HepG2 (cell line): ENCODE measurements around the gene LRRC55. TPM values are rescaled to one million over a fixed set of nuclear protein-coding genes. Genes with fewer than 3 reads are reported as not detected.

Source experiments
- ATAC-seq: fragments of 200-7000 bp; cut with Tn5 transposase; 3 replicates; pipeline ENCODE4 v1.9.1; 2020; ENCODE audit warnings: mild to moderate bottlenecking, moderate library complexity
- BruUV-seq: library from RNA; stranded (reverse); fragments of 400-500 nt; replicated peaks from 2 replicates; lab custom pipeline; 2021; lab: Mats Ljungman, UMichigan
- CTCF ChIA-PET: fragments of 300-600 bp; formaldehyde crosslinking; extraction: SDS; loops from one replicate; lab custom pipeline; 2021; ENCODE audit warnings: low total read pairs, inconsistent platforms, low intra/inter-chr PET ratio; lab: Yijun Ruan, JAX
- POLR2A ChIA-PET: fragments of 350-600 bp; sonication (Branson Sonifier 250); formaldehyde crosslinking; loops from one replicate; lab custom pipeline; 2020; ENCODE audit warnings: antibody characterized with exemption, inconsistent platforms; lab: Yijun Ruan, JAX
- DNase-seq: peaks from one replicate; pipeline ENCODE4 v3.0.0-alpha.2; 2015; ENCODE audit warnings: low spot score
- FAIRE-seq: peaks from 3 replicates; lab custom pipeline; 2011; peaks lifted over from hg19 to GRCh38; lab: Jason Lieb, UNC
- H2AFZ ChIP-seq: one replicate; pipeline ENCODE4 v1.6.1; 2011; ENCODE audit warnings: low read length, inconsistent platforms
- H3K27ac ChIP-seq: fragments of 300-600 bp; 3 replicates; pipeline ENCODE4 v1.8.0; 2011; ENCODE audit warnings: mixed run types, mild to moderate bottlenecking, mixed read lengths, low read length, inconsistent platforms; ENCODE audit not compliant: insufficient read depth; ENCODE audit errors: extremely low read length
- H3K27me3 ChIP-seq, 2 experiments: fragments of 200-600 bp in 1 of 2; 2 replicates in 1 of 2; 3 replicates in 1 of 2; pipeline versions ENCODE4 v1.6.0 to v1.8.0; 2011; ENCODE audit warnings: low read length in 2 of 2, mild to moderate bottlenecking in 2 of 2, moderate library complexity in 2 of 2, inconsistent platforms in 1 of 2; ENCODE audit not compliant: insufficient read depth in 2 of 2, control insufficient read depth in 1 of 2
- H3K36me3 ChIP-seq, 2 experiments: fragments of 200-600 bp in 1 of 2; replicated peaks in 1 of 2; 2 replicates in 1 of 2; 3 replicates in 1 of 2; pipeline versions ENCODE4 v1.5.1 to v1.8.0; 2011; ENCODE audit warnings: low read length in 2 of 2, inconsistent platforms in 1 of 2; ENCODE audit not compliant: insufficient read depth in 2 of 2, control insufficient read depth in 1 of 2
- H3K4me1 ChIP-seq: 2 replicates; pipeline ENCODE4 v1.5.1; 2012; ENCODE audit warnings: low read length, inconsistent platforms; ENCODE audit not compliant: insufficient read depth
- H3K4me2 ChIP-seq: 2 replicates; pipeline ENCODE4 v1.6.0; 2011; ENCODE audit warnings: low read depth, low read length, inconsistent platforms
- H3K4me3 ChIP-seq, 3 experiments: fragments of 200-600 bp in 1 of 3; sonication (generic), shearing (Covaris generic) in 1 of 3; replicated peaks in 1 of 3; 2 replicates each; pipeline ENCODE4 v1.5.1; 2011 to 2016; ENCODE audit warnings: low read length in 3 of 3, inconsistent platforms in 2 of 3, low read depth in 2 of 3, mild to moderate bottlenecking in 2 of 3, control low read depth in 1 of 3, mixed read lengths in 1 of 3; ENCODE audit not compliant: insufficient read depth in 1 of 3
- H3K79me2 ChIP-seq: one replicate; pipeline ENCODE4 v1.6.1; 2011; ENCODE audit warnings: low read length, inconsistent platforms; ENCODE audit not compliant: insufficient read depth
- H3K9ac ChIP-seq: 2 replicates; pipeline ENCODE4 v1.6.0; 2011; ENCODE audit warnings: mild to moderate bottlenecking, low read depth, low read length, inconsistent platforms; ENCODE audit not compliant: insufficient read depth
- H3K9me3 ChIP-seq: 2 replicates; pipeline ENCODE4 v1.5.1; 2012; ENCODE audit warnings: mild to moderate bottlenecking, low read length
- H4K20me1 ChIP-seq: 2 replicates; pipeline ENCODE4 v1.6.0; 2011; ENCODE audit warnings: inconsistent platforms, mild to moderate bottlenecking, low read length, moderate library complexity; ENCODE audit not compliant: insufficient read depth
- DMTF1 ChIP-seq: sonication (generic); formaldehyde crosslinking; IDR thresholded peaks from 2 replicates; pipeline ENCODE4 v1.4.0; 2020; ENCODE audit warnings: mild to moderate bottlenecking, missing genetic modification reagents
- FOXP1 ChIP-seq, 2 experiments: fragments of 450-650 bp in 1 of 2; IDR thresholded peaks; 2 replicates each; pipeline ENCODE4 v1.6.1; 2017 to 2018; ENCODE audit warnings: antibody characterized with exemption in 1 of 2
- IKZF1 ChIP-seq: fragments of 450-650 bp; IDR thresholded peaks from 2 replicates; pipeline ENCODE4 v1.7.1; 2016
- MAF1 ChIP-seq: sonication (generic); formaldehyde crosslinking; IDR thresholded peaks from 2 replicates; pipeline ENCODE4 v1.5.0; 2020; ENCODE audit warnings: missing genetic modification reagents, borderline replicate concordance
- PAXIP1 ChIP-seq: sonication (generic); formaldehyde crosslinking; conservative IDR thresholded peaks from 2 replicates; pipeline ENCODE4 v1.4.0; 2020; ENCODE audit warnings: mild to moderate bottlenecking, missing genetic modification reagents, moderate library complexity
- PRMT3 ChIP-seq: sonication (generic); formaldehyde crosslinking; IDR thresholded peaks from 2 replicates; pipeline ENCODE4 v1.8.1; 2022; ENCODE audit warnings: low read depth, mild to moderate bottlenecking, moderate library complexity, missing genetic modification reagents, borderline replicate concordance
- RBAK ChIP-seq: sonication (generic); formaldehyde crosslinking; IDR thresholded peaks from 2 replicates; pipeline ENCODE4 v1.5.1; 2020; ENCODE audit warnings: mild to moderate bottlenecking, missing genetic modification reagents
- SALL1 ChIP-seq: sonication (generic); formaldehyde crosslinking; IDR thresholded peaks from 2 replicates; pipeline ENCODE4 v1.8.0; 2022; ENCODE audit warnings: mild to moderate bottlenecking, missing genetic modification reagents
- SMAD1 ChIP-seq: sonication (generic); formaldehyde crosslinking; IDR thresholded peaks from 2 replicates; pipeline ENCODE4 v1.4.0; 2020; ENCODE audit warnings: missing genetic modification reagents, low read depth, mild to moderate bottlenecking, borderline replicate concordance
- SMYD3 ChIP-seq: sonication (generic); formaldehyde crosslinking; IDR thresholded peaks from 2 replicates; pipeline ENCODE4 v1.8.1; 2023; ENCODE audit warnings: mild to moderate bottlenecking, missing genetic modification reagents
- SUZ12 ChIP-seq: fragments of 150-350 bp; IDR thresholded peaks from 2 replicates; pipeline ENCODE4 v1.6.1; 2014; ENCODE audit warnings: low read depth, low read length
- SYNCRIP ChIP-seq: fragments of 200-400 bp; formaldehyde crosslinking; IDR thresholded peaks from 2 replicates; pipeline ENCODE4 v1.6.1; 2018; ENCODE audit warnings: mild to moderate bottlenecking, low read depth, low read length; ENCODE audit not compliant: insufficient read depth
- TARDBP ChIP-seq: sonication (generic); formaldehyde crosslinking; IDR thresholded peaks from 2 replicates; pipeline ENCODE4 v1.8.0; 2022; ENCODE audit warnings: mild to moderate bottlenecking, missing genetic modification reagents
- ZMYM2 ChIP-seq: sonication (generic); formaldehyde crosslinking; IDR thresholded peaks from 2 replicates; pipeline ENCODE4 v1.8.0; 2022; ENCODE audit warnings: mild to moderate bottlenecking, missing genetic modification reagents
- ZNF296 ChIP-seq: sonication (generic); formaldehyde crosslinking; conservative IDR thresholded peaks from 2 replicates; pipeline ENCODE4 v1.5.0; 2020; ENCODE audit warnings: mild to moderate bottlenecking, missing genetic modification reagents
- WGBS: methylation state at CpG from one replicate; pipeline ENCODE4 v1.1.6; 2017; ENCODE audit warnings: low lambda C conversion rate; 5-methylcytosine and 5-hydroxymethylcytosine counted together
- in situ Hi-C: cut with HindIII; loops from 2 replicates; pipeline ENCODE4 v1.10.0; 2017; ENCODE audit warnings: low pct_unique_long_range_greater_than_20kb; ENCODE audit not compliant: extremely low pct_ligation_motif_present
- intact Hi-C: fragments of 100-400 bp; cut with micrococcal nuclease; formaldehyde crosslinking; loops from one replicate; pipeline ENCODE4 v1.10.0; 2022; ENCODE audit not compliant: unreplicated experiment
- polyA plus RNA-seq, 8 experiments: library from polyadenylated mRNA; depleted of rRNA in 3 of 8; stranded (reverse) in 7 of 8; unstranded in 1 of 8; fragments of >200 nt; fragmentation: Illumina TruSeq in 4 of 8; extraction: Trizol in 4 of 8; gene quantifications; 2 replicates each; pipeline versions ENCODE4 v1.2.1 to v1.2.3, GENCODE V29; 2011 to 2016; ENCODE audit warnings: low read depth in 4 of 8, missing spikeins in 1 of 8, mixed read lengths in 1 of 8; ENCODE audit not compliant: insufficient read depth in 1 of 8
- total RNA-seq, 5 experiments: library from RNA; depleted of rRNA; stranded (reverse); fragments of >200 nt; fragmentation: Illumina TruSeq; extraction: Trizol; gene quantifications; 2 replicates each; pipeline ENCODE4 v1.2.3, GENCODE V29; 2016; ENCODE audit warnings: low read depth in 1 of 5

LRRC55 gene
- total and polyA plus RNA-seq, 2 of the 13 experiments (the other 11 are each of a cell fraction or from before 2014, with no cell fraction given) = not detected

GRCh38 chr11:57239348-57239747 is 57.6 kb downstream of the LRRC55 start:
- no peak overlapping the region for H3K4me3 ChIP-seq
- H3K36me3 ChIP-seq = no peaks in the 10 kb centered on the region
- no peak for FAIRE-seq
- no peak for DNase-seq
- no peak for ATAC-seq
- intact Hi-C loops = no loop called here
- ChIA-PET CTCF (no interaction called here), POLR2A (no interaction called here)
- peaks cover 0 to 5% of the 10 kb centered on the region in 2 experiments; a peak in 1 of 5 replicates for H3K27me3 ChIP-seq
- no peak overlapping the region for H3K27ac ChIP-seq
- no peak for TF ChIP-seq SYNCRIP
- TF ChIP-seq ZMYM2 (CRISPR knock-in tag) = no peak
- TF ChIP-seq RBAK = no peak
- TF ChIP-seq PRMT3 (CRISPR knock-in tag) = no peak
- no peak for TF ChIP-seq SALL1 (CRISPR knock-in tag)
- BruUV-seq = no TSS peak
- no peaks in the 10 kb centered on the region for H4K20me1 ChIP-seq
- H2AFZ ChIP-seq = no peak overlapping the region
- no peak overlapping the region for H3K9ac ChIP-seq
- no peaks in the 10 kb centered on the region for H3K79me2 ChIP-seq
- no peaks in the 10 kb centered on the region for H3K9me3 ChIP-seq
- WGBS = 0% methylated on average over 1 of the region's 1 CpG
- no peaks in the 10 kb centered on the region for H3K4me1 ChIP-seq
- H3K4me2 ChIP-seq = no peak overlapping the region
- in situ Hi-C loops = no loop called here

GRCh38 chr11:57240007-57240406 is 58.3 kb downstream of the LRRC55 start:
- in situ Hi-C loops = no loop called here
- ATAC-seq = no peak
- WGBS = 29% methylated on average over 1 of the region's 2 CpGs
- TF ChIP-seq SMAD1 (no peak), PAXIP1 (CRISPR knock-in tag) (no peak), SMYD3 (no peak), MAF1 (CRISPR knock-in tag) (no peak), DMTF1 (CRISPR knock-in tag) (no peak), IKZF1 (no peak), SUZ12 (no peak), ZNF296 (CRISPR knock-in tag) (no peak), TARDBP (CRISPR knock-in tag) (no peak), FOXP1 (IDR thresholded peaks at IDR 0.05) (no peak), FOXP1 (CRISPR knock-in tag; IDR thresholded peaks at IDR 0.05) (no peak)

More at GRCh38 chr11:57240007-57240406, 58.3 kb downstream of the LRRC55 start:
- Histone ChIP-seq H3K4me1 (no peaks in the 10 kb centered on the region), H3K9ac (no peak overlapping the region), H3K27me3 (0 out of 5 replicates have a peak, but pooled peaks cover 0 to 5% of the 10 kb centered on the region in 2 experiments), H3K27ac (no peak overlapping the region), H3K4me3 (no peak overlapping the region), H2AFZ (no peak overlapping the region), H3K4me2 (no peak overlapping the region), H4K20me1 (no peaks in the 10 kb centered on the region), H3K36me3 (no peaks in the 10 kb centered on the region), H3K79me2 (no peaks in the 10 kb centered on the region), H3K9me3 (no peaks in the 10 kb centered on the region)
- DNase-seq = no peak
- ChIA-PET POLR2A (no interaction called here), CTCF (no interaction called here)
- BruUV-seq = no TSS peak
- no peak for FAIRE-seq
- intact Hi-C loops = no loop called here
